ENCODE data around the gene PDZRN3.

PDZRN3 gene

DNA sequence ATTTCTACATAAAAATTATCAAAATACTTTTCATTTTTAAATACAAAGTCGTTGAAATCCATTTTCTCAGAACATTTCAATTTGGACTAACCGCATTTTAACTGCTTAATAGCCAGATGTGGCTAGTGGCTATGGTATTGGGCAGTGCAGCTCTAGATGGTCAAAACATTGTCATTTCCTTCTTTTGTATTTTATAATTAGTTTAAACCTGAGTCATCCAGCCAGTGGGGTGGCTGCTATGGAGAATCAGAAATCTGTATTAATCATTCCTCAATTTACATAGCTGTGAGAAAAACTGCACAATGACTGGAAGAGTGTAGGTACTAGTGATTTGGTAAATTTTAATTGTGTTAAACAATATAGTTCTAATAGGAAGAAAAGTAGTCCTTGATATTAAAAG lies 245.3 kb downstream of the PDZRN3 start:
- DNase-seq, result no peak

DNA sequence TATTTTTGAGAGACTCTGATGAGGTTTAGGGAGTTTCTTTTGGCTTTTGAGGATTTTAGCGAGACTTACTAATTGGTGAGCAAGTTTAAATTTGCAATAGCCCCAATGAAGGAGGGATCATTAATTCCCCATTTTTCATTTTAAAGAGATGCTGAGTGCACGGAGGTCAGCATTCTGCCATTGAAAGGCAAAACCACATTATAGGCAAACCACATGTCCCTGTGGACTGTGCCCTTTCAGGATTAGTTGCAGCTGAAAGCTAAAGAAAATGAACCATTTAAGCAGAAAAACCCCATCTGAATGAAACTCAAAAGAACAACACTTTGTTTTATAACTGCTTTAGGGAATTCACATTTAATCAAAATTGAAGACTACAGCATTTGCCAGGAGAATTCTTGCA lies 246.5 kb downstream of the PDZRN3 start:
- no peak for DNase-seq

GRCh38 chr3:73365756-73366397 lies 258.9 kb downstream of the PDZRN3 start:
- no peak for DNase-seq

DNA sequence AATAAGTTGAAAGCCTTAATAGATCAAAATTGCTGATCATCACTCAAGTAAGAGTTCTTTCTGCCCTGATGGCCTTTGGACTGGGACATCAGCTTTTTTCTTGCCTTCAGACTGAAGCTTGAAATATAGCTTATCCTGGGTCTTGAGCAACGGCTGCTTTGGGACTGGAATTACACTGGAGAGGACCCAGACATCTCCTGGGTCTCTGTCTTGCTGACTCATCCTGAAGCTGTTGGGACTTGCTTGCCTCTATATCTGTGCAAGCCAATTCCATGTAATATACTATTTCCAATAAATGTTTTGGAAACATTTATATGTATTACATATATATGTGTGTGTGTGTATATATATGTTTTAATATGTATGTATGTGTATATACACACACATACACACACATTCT lies 260.2 kb downstream of the PDZRN3 start:
- DNase-seq, result no peak

GRCh38 chr3:73363093-73363492 lies 261.6 kb downstream of the PDZRN3 start:
- no peak for DNase-seq

- DNase-seq, result no peak
Observed at GRCh38 chr3:73361591-73361990, 263.1 kb downstream of the PDZRN3 start.

DNA sequence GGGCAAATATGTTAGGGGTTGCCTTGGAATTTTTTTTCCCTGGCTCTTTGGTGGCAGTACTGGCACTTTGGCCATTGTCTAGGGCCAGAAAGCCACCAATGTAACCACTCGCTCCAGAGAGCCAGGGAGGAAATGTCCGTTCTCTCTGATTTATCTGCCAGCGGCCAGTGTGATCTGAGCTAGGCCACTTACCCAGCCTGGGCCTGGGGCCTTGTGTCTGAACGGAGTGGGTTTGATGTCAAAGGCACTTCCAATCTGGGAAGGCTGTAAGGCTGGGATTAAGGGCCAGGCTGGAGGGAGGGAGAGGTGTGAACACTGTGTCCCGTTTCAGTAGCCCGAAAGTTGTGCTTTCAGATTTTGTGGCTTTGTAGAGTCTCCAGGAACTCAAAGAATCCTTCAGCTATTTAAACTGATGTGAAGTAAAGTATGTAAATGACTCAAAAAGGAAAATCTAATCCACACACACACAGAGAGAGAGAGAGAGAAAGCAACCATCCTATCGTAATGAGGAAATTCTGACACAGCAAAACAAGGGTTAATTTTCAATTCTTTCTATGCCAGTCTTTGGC lies 271.0 kb downstream of the PDZRN3 start:
- DNase-seq, result no peak

DNA sequence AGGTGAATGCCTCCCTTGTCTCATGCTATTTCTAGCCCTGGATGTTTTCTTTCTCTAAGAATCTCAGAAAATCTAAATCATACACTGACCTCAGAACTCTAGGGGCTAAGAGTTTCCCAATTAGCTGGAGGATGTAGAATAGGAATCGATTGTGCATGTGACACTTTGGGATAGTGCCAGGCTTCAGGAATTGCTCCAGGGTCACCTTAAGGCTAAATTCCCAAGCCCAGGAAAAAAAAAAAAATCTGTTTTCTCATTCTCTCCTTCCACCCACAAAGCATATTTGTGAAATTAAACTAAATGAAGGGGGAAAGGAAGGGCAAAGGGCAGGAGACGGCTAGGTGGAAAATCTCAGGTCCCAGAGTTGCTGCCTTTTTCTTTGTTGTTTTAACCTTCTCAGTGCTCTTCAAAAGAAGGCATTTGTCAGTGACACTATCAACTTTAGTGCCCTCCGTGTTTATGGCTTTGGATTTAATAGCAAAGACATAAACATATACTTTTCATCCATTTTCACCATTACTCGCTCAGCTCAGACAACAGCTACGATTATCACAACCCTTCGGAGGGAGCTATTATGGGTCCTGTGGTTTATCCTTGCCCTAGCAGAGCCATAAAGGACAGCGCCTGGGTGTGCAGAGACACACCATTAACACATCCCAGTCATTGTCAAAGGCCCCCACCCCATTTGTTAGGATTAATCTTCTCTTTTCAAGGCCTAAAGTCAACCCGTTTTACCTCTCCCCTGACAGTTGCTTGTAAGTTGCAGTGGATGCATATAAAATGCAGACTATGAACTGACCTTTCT lies 271.7 kb downstream of the PDZRN3 start:
- DNase-seq, result no peak

DNA sequence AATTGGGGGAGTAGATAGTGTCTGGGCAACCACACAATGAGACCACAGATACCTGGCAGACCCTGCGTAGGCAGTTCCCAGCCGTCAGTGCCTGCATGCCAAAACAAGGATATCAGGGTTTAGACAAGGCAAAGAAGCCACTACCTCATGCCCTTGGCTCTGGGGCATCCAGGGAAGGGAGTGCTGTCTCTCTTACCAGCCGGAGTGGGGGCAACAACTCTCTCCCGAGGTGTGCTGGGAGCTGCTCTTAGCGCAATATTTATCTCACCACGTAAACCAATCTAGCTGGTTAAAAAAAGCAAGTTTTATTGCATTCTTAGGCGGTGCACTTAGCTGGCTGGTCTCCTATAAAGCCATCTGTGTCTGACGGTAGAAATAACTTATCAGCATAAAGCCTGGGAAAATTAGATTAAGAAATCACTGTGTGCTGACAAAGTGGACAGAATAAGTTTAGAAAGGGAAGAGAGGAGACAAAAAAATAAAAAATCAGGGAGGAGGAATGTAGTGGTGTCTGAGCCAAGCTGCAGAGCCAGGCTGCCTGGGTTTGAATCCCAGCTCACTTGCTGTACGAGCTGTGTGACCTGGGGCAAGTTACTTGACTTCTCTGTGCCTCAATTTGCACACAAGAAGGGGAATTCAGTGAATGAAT lies 273.2 kb downstream of the PDZRN3 start:
- no peak for DNase-seq

GRCh38 chr3:73350996-73351395 lies 273.7 kb downstream of the PDZRN3 start:
- no peak for DNase-seq

DNA sequence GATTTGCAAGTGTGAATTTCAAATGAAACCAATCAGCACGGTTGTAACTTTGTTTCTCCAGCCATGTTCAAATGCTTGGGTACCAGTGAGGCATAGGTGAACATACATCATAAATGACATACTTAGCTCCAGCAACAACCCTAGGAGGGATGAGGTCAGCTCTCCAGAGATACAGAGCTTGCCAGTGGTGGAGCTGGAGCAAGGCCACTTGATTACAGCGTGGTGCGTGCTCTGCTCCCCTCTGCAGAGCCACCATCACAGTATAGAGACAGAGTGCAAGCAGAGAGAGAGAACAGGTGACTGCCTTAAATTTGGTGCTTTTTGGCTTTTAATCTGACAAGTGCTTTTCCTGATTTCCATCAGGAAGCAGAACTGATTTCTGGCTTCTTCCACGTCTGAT lies 275.1 kb downstream of the PDZRN3 start:
- DNase-seq, result no peak

DNA sequence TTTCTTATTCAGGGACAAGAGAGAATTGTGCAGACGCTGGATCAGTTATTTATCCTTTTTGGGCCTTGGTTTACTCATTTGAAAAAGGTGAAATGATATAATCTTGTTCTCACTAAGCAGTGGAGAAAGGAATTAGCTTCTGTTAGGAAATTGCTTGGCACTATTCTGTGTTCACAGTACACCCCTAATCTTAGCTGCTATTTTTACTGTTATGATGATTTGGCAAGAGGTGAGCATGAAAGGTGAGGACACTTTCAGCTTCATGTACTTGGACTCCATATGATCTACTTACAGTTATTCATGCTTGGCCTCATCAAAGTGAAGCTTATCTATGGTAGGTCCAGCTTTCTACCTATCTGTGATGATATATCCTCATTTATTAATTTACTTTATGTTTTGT lies 282.7 kb downstream of the PDZRN3 start:
- DNase-seq, result no peak

DNA sequence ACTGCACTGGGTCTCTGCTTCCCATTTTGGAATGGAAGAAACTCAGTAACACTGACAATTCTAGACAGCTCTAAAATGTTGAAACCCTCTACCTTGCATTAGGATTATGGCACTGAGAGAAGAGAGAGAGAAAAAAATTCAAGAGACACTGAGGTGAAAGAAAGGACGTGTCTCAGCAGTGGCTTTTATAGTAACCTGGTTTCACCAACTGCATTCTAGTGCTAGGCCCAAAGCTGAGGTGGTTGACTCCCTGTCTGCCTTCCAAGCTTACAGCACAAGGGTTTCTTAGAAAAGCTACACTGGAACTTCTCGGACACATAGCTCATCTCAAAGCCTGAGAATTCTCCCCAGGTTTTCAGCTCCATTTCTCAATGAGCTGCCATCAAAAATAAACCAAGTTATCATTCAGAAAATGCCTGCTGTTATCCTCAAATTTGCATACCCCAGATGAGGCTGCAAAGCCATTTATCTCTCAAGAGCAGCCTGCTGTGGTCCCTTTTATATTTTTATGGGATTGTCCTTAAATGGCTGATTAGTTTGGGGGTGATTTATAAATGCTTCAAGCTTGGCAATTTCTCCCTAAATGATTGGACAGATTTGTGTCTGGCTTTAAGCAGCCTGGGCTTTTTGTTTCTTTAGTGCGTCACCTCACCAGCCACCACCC lies 283.3 kb downstream of the PDZRN3 start:
- DNase-seq, result no peak

DNA sequence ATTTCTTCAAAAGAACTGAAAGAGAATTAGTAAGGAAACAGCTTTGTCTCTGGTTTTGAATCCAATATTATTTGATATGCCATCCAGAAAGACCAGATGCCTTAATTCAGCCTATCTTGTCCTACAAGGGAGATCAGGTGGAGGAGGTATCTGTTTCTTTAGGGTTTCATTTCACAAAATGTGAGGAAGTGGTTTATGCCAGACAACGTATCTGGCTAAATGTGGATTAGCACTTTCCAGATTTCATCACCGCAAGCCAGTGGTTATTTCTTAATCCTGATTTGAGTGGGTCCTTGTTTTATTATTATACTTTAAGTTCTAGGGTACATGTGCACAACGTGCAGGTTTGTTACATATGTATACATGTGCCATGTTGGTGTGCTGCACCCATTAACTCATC lies 292.2 kb downstream of the PDZRN3 start:
- no peak for DNase-seq

Data from activated CD4-positive, alpha-beta T cell treated with anti-CD3 and anti-CD28 coated beads for 1 hour (primary cell).